Epithelial cell of esophagus (primary cell): Measurements from ENCODE around the gene ESR2.

ENCODE experiments used
- DNase-seq: peaks from one replicate; pipeline ENCODE4 v3.0.0; 2010; ENCODE audit warnings: low read depth
- H3K4me3 ChIP-seq: 2 replicates; pipeline ENCODE4 v1.5.1; 2011; ENCODE audit warnings: mild to moderate bottlenecking, low read length, control low read depth
- TF ChIP-seq, protein P1 (sequence below): IDR thresholded peaks from 2 replicates; pipeline ENCODE4 v1.5.1; 2011; ENCODE audit warnings: low read depth, mild to moderate bottlenecking, low read length, control low read depth, inconsistent platforms; ENCODE audit not compliant: insufficient read depth; ENCODE audit errors: missing control alignments

ESR2 gene

DNA sequence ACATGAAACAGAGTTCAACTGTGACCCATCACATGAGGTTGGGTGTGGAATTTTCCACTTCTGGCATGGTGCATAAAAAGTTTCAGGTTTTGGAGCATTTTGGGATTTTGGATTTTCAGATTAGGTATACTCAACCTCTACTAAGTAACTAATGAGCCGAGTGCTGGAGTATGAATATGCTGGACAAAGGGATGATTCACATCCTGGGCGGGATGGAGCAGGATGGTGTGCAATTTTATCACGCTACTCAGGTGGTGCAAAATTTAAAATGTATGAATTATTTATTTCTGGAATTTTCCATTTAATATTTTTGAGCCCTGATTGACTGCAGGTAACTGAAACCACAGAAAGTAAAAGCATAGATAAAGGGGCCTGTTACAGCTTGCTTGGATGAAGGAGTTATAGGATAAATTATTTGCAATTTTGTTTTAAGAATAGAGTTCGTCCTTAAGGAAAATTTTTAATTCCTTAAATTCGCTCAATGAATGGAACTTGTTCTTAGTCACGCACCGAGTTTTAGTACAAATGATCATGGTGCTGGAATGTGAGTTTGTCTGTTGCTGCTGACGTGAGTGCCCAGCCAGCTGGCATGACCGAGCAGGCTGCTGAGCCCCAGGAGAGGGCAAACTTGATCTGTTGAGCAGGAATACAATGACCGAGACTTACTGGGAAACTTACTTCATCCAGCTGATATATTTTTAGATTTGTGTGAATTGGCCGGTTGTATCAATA is 176.3 kb downstream of the ESR2 start:
- H3K4me3 ChIP-seq: no peak overlapping the region
- peak; percentile 98 for DNase-seq
- TF ChIP-seq, protein P1, sequence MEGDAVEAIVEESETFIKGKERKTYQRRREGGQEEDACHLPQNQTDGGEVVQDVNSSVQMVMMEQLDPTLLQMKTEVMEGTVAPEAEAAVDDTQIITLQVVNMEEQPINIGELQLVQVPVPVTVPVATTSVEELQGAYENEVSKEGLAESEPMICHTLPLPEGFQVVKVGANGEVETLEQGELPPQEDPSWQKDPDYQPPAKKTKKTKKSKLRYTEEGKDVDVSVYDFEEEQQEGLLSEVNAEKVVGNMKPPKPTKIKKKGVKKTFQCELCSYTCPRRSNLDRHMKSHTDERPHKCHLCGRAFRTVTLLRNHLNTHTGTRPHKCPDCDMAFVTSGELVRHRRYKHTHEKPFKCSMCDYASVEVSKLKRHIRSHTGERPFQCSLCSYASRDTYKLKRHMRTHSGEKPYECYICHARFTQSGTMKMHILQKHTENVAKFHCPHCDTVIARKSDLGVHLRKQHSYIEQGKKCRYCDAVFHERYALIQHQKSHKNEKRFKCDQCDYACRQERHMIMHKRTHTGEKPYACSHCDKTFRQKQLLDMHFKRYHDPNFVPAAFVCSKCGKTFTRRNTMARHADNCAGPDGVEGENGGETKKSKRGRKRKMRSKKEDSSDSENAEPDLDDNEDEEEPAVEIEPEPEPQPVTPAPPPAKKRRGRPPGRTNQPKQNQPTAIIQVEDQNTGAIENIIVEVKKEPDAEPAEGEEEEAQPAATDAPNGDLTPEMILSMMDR: peak; percentile 17

DNA sequence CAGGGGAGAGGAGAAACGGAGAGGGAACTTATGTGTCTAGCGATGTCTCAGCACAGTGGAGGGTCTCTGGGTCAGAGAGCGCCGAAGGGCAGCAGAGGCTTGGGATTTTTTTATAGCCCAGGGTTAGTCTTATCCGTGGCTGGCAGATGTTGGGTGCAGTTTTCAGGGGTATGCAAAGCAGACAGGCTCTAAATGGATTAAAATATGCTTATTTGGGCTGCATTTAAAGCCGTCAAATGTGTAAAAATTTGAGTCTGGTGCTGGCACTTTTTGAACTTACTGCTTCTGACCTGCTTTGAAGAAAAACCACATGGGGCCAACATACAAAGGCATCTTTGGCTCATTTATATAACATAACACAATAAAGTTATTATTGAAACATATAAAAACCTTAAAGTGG is 178.8 kb downstream of the ESR2 start:
- no peak for DNase-seq
- H3K4me3 ChIP-seq: no peak overlapping the region
- TF ChIP-seq, protein P1: no peak

DNA sequence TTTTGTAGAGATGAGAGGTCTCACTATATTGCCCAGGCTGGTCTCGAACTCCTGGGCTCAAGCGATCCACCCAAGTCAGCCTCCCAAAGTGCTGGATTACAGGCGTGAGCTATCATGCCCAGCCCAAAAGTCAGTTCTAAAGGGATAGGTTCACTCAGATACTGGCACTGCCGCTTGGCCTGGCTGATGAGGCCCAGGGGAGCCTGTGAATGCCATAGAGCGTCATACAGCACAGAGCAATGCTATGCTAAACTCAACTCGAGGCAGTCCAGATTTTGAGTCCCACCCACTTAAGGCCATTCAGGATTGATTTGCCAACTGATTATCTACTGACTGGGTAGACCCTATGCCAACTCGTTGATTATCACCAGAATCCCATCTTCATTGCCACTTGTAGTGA is 179.4 kb downstream of the ESR2 start:
- no peak for DNase-seq

DNA sequence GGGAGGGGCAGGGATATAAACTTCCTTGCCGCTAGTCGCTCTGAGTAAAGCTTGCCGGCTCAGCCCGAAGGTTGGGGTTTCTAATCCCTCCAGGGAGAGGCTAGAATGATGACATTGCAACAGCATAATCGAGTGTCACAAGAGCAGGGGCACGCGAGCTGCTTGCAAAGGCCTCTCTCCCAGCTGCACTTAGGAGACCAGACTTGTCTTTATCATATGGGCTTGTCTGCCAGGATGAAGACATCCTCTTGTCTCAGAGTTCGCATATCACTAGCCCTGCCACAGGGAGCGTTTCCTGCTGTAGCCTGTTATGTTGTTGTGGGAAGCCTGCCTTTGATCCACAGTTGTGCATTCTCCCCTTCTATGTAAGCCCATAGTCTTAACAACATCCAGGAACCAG is 180.0 kb downstream of the ESR2 start:
- TF ChIP-seq, protein P1: no peak
- no peak overlapping the region for H3K4me3 ChIP-seq
- DNase-seq: peak; percentile 71

More for the DNA sequence above, 179.4 kb downstream of the ESR2 start:
- no peak overlapping the region for H3K4me3 ChIP-seq
- TF ChIP-seq, protein P1: no peak

DNA sequence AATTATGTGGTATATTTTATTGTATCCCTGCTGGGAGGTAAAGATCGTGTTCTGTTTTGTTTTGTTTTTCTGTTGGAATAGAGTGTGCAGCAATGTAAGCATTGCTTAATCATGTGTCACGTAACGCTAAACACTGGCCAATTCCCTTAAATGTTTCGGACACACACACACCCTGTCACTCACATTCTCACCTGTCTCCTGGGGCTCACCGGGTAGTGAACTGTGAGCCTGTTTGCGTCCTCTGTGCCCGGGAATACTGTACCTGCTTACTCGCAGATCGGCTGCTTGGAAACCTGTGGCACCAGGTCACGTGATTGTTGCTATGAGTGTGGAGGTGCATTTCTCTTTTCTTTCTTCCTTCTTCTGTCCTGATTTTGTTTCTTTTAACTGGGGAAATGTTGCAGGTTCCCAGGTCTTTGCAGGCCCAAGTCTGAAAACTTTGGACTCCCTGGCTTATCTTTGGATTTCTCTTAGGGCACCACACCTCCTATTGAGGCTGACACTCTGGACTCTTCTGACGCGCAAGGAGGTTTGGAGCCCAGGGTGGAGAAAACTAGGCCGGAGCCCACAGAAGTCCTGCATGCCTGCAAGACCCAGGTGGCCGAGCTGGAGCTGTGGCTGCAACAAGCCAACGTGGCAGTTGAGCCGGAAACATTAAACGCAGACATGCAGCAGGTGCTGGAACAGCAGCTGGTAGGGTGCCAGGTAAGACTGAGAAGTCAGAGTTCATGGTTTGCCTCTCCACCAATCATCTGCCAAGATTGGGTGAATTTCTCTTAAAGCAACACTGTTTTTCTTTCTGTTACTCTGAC is 181.1 kb downstream of the ESR2 start:
- TF ChIP-seq, protein P1: no peak
- peak; percentile 69 for DNase-seq
- peak overlapping the region; percentile 17 for H3K4me3 ChIP-seq

DNA sequence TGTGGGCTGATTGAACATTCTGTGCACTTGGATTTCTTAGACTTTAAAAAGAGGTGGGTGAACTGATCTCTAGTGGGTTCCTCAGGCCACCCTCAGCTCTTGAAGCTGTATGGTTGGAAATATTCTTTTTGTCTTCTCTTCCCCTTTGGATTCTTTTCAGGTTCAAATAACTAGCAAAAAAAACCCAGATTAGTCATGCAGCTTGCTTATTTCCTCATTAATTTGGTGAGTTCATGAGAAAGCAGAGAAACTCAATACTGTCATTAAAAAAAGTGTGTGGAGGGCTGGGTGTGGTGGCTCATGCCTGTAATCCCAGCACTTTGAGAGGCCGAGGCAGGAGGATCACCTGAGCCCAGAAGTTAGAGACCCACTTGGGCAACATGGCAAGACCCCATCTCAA is 183.4 kb downstream of the ESR2 start:
- TF ChIP-seq, protein P1: no peak
- H3K4me3 ChIP-seq: no peak overlapping the region
- peak; percentile 66 for DNase-seq
